ENCODE measurements around the gene ATP8B3. TPM values are rescaled to one million over a fixed set of nuclear protein-coding genes. Genes with fewer than 3 reads are reported as not detected.

Gene ATP8B3
- total and polyA plus RNA-seq, 2 of the 13 experiments (the other 11 are each of a cell fraction or from before 2014, with no cell fraction given): 2.6 to 5.9 TPM

DNA sequence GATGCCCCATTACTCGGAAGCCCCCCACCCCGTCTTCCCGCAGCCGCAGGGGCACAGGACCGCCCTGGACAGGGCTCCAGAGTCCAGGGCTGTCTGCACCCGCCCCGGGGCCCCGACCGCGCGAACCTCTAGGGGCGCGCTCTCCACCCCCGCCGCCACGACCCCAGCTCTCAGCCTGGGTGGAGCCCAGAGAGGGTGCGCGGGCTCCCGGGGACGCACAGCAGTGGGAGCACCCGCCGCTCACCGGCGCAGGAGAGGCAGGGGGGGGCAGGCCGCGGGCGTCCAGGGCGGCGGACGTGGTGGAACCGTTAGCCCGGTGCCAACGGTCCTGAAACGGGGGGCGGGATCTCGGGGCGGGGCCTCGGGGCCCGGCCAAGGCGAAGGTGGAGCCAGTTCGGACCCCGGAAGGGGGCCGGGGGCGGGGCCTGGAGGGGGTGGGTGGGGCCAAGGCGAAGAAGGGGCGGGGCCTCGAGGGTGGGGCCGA lies at the start of gene ATP8B3 (continued):
- TF ChIP-seq, protein P1, sequence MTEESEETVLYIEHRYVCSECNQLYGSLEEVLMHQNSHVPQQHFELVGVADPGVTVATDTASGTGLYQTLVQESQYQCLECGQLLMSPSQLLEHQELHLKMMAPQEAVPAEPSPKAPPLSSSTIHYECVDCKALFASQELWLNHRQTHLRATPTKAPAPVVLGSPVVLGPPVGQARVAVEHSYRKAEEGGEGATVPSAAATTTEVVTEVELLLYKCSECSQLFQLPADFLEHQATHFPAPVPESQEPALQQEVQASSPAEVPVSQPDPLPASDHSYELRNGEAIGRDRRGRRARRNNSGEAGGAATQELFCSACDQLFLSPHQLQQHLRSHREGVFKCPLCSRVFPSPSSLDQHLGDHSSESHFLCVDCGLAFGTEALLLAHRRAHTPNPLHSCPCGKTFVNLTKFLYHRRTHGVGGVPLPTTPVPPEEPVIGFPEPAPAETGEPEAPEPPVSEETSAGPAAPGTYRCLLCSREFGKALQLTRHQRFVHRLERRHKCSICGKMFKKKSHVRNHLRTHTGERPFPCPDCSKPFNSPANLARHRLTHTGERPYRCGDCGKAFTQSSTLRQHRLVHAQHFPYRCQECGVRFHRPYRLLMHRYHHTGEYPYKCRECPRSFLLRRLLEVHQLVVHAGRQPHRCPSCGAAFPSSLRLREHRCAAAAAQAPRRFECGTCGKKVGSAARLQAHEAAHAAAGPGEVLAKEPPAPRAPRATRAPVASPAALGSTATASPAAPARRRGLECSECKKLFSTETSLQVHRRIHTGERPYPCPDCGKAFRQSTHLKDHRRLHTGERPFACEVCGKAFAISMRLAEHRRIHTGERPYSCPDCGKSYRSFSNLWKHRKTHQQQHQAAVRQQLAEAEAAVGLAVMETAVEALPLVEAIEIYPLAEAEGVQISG (CRISPR knock-in tag; IDR thresholded peaks at IDR 0.05): peak; percentile 4; the same call in 1 of the 2 replicates
- TF ChIP-seq ZBTB7A (CRISPR knock-in tag; IDR thresholded peaks at IDR 0.05): no peak
- no peak for TF ChIP-seq ZNF790 (CRISPR knock-in tag; IDR thresholded peaks at IDR 0.05; ENCODE audit: borderline replicate concordance)
- no peak for TF ChIP-seq DMAP1 (CRISPR knock-in tag; IDR thresholded peaks at IDR 0.05)
- TF ChIP-seq PLRG1 (conservative IDR thresholded peaks at IDR 0.05): no peak
- TF ChIP-seq IKZF4 (CRISPR knock-in tag; IDR thresholded peaks at IDR 0.05; ENCODE audit: borderline replicate concordance, low read depth, not compliant biosample characterization): no peak
- no peak for TF ChIP-seq KAT7 (CRISPR knock-in tag; IDR thresholded peaks at IDR 0.05; ENCODE audit: borderline replicate concordance)
- no peak for TF ChIP-seq ZNF563 (CRISPR knock-in tag; IDR thresholded peaks at IDR 0.05)
- no peak for TF ChIP-seq ZNF775 (CRISPR knock-in tag; IDR thresholded peaks at IDR 0.05; ENCODE audit: borderline replicate concordance)
- TF ChIP-seq RBM22 (optimal IDR thresholded peaks at IDR 0.05; ENCODE audit: low read length): no peak
- no peak for TF ChIP-seq NFIC (IDR thresholded peaks at IDR 0.05; ENCODE audit: low read length)
- TF ChIP-seq HNRNPL (IDR thresholded peaks at IDR 0.05; ENCODE audit: low read depth, low read length): no peak
- no peak for TF ChIP-seq MZF1 (CRISPR knock-in tag; IDR thresholded peaks at IDR 0.05; ENCODE audit: borderline replicate concordance)
- TF ChIP-seq, protein P2, sequence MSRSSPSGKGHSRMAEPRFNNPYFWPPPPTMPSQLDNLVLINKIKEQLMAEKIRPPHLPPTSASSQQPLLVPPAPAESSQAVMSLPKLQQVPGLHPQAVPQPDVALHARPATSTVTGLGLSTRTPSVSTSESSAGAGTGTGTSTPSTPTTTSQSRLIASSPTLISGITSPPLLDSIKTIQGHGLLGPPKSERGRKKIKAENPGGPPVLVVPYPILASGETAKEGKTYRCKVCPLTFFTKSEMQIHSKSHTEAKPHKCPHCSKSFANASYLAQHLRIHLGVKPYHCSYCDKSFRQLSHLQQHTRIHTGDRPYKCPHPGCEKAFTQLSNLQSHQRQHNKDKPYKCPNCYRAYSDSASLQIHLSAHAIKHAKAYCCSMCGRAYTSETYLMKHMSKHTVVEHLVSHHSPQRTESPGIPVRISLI (CRISPR knock-in tag; IDR thresholded peaks at IDR 0.05; ENCODE audit: borderline replicate concordance): no peak
- TF ChIP-seq, protein P3, sequence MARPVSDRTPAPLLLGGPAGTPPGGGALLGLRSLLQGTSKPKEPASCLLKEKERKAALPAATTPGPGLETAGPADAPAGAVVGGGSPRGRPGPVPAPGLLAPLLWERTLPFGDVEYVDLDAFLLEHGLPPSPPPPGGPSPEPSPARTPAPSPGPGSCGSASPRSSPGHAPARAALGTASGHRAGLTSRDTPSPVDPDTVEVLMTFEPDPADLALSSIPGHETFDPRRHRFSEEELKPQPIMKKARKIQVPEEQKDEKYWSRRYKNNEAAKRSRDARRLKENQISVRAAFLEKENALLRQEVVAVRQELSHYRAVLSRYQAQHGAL (CRISPR knock-in tag; IDR thresholded peaks at IDR 0.05; ENCODE audit: not compliant biosample characterization): no peak
- 0 out of 2 replicates have a peak, but pooled peaks have one; percentile 9 for TF ChIP-seq PPARG (CRISPR knock-in tag; conservative IDR thresholded peaks at IDR 0.05)
- no peak for TF ChIP-seq ZNF30 (CRISPR knock-in tag; IDR thresholded peaks at IDR 0.05)
- TF ChIP-seq ZNF75D (CRISPR knock-in tag; IDR thresholded peaks at IDR 0.05; ENCODE audit: borderline replicate concordance): no peak
- no peak for TF ChIP-seq RBAK (CRISPR knock-in tag; IDR thresholded peaks at IDR 0.05)
- TF ChIP-seq, protein P4, sequence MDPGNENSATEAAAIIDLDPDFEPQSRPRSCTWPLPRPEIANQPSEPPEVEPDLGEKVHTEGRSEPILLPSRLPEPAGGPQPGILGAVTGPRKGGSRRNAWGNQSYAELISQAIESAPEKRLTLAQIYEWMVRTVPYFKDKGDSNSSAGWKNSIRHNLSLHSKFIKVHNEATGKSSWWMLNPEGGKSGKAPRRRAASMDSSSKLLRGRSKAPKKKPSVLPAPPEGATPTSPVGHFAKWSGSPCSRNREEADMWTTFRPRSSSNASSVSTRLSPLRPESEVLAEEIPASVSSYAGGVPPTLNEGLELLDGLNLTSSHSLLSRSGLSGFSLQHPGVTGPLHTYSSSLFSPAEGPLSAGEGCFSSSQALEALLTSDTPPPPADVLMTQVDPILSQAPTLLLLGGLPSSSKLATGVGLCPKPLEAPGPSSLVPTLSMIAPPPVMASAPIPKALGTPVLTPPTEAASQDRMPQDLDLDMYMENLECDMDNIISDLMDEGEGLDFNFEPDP (CRISPR knock-in tag; conservative IDR thresholded peaks at IDR 0.05): 0 out of 2 replicates have a peak, but pooled peaks have one; percentile 61
- no peak for TF ChIP-seq GPN1 (CRISPR knock-in tag; IDR thresholded peaks at IDR 0.05; ENCODE audit: borderline replicate concordance)
- TF ChIP-seq ATF7-NPFF (CRISPR knock-in tag; IDR thresholded peaks at IDR 0.05; ENCODE audit: low read depth): 0 out of 2 replicates have a peak, but pooled peaks have one; percentile 32
- TF ChIP-seq, protein P5, sequence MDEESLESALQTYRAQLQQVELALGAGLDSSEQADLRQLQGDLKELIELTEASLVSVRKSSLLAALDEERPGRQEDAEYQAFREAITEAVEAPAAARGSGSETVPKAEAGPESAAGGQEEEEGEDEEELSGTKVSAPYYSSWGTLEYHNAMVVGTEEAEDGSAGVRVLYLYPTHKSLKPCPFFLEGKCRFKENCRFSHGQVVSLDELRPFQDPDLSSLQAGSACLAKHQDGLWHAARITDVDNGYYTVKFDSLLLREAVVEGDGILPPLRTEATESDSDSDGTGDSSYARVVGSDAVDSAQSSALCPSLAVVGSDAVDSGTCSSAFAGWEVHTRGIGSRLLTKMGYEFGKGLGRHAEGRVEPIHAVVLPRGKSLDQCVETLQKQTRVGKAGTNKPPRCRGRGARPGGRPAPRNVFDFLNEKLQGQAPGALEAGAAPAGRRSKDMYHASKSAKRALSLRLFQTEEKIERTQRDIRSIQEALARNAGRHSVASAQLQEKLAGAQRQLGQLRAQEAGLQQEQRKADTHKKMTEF (CRISPR knock-in tag; IDR thresholded peaks at IDR 0.05): peak; percentile 34; the same call in 1 of the 2 replicates
